OCI-LY7 (cell line): ENCODE data around the gene SH3PXD2A. TPM values are rescaled to one million over a fixed set of nuclear protein-coding genes. Genes with fewer than 3 reads are reported as not detected.

ENCODE experiments used
- BruUV-seq: library from RNA; stranded (reverse); fragments of 400-500 nt; replicated peaks from 2 replicates; lab custom pipeline; 2021; lab: Mats Ljungman, UMichigan
- CTCF ChIA-PET: fragments of 300-600 bp; sonication (Branson Sonifier 250); formaldehyde crosslinking; loops from one replicate; lab custom pipeline; 2022; ENCODE audit warnings: antibody characterized with exemption; ENCODE audit not compliant: unreplicated experiment; lab: Charles Lee
- POLR2A ChIA-PET: fragments of 300-600 bp; sonication (Branson Sonifier 250); formaldehyde crosslinking; loops from one replicate; lab custom pipeline; 2022; ENCODE audit warnings: antibody characterized with exemption; lab: Charles Lee
- DNase-seq: peaks from one replicate; pipeline ENCODE4 v3.0.0-alpha.2; 2015; ENCODE audit warnings: low spot score
- H2AFZ ChIP-seq: fragments of 200-600 bp; sonication (generic), shearing (Covaris generic); 2 replicates; pipeline ENCODE4 v1.6.1; 2014; ENCODE audit warnings: mild to moderate bottlenecking, antibody characterized with exemption, low read length, moderate library complexity
- H3K27ac ChIP-seq: fragments of 200-600 bp; sonication (generic); 2 replicates; pipeline ENCODE4 v1.5.1; 2014; ENCODE audit warnings: mixed run types, low read depth, mild to moderate bottlenecking, moderate library complexity, low read length, inconsistent platforms; ENCODE audit not compliant: poor library complexity, severe bottlenecking
- H3K36me3 ChIP-seq: fragments of 200-600 bp; sonication (generic); 2 replicates; pipeline ENCODE4 v1.6.1; 2014; ENCODE audit warnings: mild to moderate bottlenecking, antibody characterized with exemption, low read length, moderate library complexity, mixed read lengths; ENCODE audit not compliant: insufficient read depth
- H3K4me1 ChIP-seq: fragments of 200-600 bp; sonication (generic); 2 replicates; pipeline ENCODE4 v1.5.1; 2014; ENCODE audit warnings: mild to moderate bottlenecking, low read length; ENCODE audit not compliant: insufficient read depth, poor library complexity, severe bottlenecking
- H3K4me2 ChIP-seq: fragments of 200-600 bp; sonication (generic); 2 replicates; pipeline ENCODE4 v1.6.1; 2014; ENCODE audit warnings: mild to moderate bottlenecking, low read length
- H3K4me3 ChIP-seq: fragments of 200-600 bp; sonication (generic); 2 replicates; pipeline ENCODE4 v1.5.1; 2014; ENCODE audit warnings: mild to moderate bottlenecking, low read depth, low read length; ENCODE audit not compliant: poor library complexity, severe bottlenecking
- H3K79me2 ChIP-seq: fragments of 200-600 bp; sonication (generic); 2 replicates; pipeline ENCODE4 v1.6.1; 2016; ENCODE audit warnings: low read depth, mild to moderate bottlenecking, low read length, moderate library complexity, mixed read lengths; ENCODE audit not compliant: insufficient read depth
- H3K9me2 ChIP-seq: fragments of 200-600 bp; sonication (generic); 2 replicates; pipeline ENCODE4 v1.6.1; 2016; ENCODE audit warnings: mild to moderate bottlenecking, low read length, mixed read lengths; ENCODE audit not compliant: insufficient read depth
- H3K9me3 ChIP-seq: fragments of 200-600 bp; sonication (generic); 2 replicates; pipeline ENCODE4 v1.6.1; 2014; ENCODE audit warnings: mild to moderate bottlenecking, mixed run types, low read length, mixed read lengths
- H4K20me1 ChIP-seq: fragments of 200-600 bp; sonication (generic); 2 replicates; pipeline ENCODE4 v1.6.1; 2014; ENCODE audit warnings: mild to moderate bottlenecking, antibody characterized with exemption, low read length, moderate library complexity, mixed read lengths; ENCODE audit not compliant: insufficient read depth
- EZH2phosphoT487 ChIP-seq: fragments of 200-600 bp; sonication (generic); IDR thresholded peaks from 2 replicates; pipeline ENCODE4 v1.6.1; 2018; ENCODE audit warnings: low read depth, borderline replicate concordance, mild to moderate bottlenecking, mixed run types, antibody characterized with exemption, low read length, moderate library complexity, mixed read lengths
- intact Hi-C: fragments of 100-400 bp; cut with micrococcal nuclease; formaldehyde crosslinking; loops from one replicate; pipeline ENCODE4 v1.10.0; 2022; ENCODE audit not compliant: unreplicated experiment
- total RNA-seq, 2 experiments: library from RNA; depleted of rRNA in 1 of 2; stranded (reverse); fragments of >200 nt in 1 of 2; shearing (Covaris generic) in 1 of 2; gene quantifications; 2 replicates each; pipeline ENCODE4 v1.2.3, GENCODE V29; 2014 to 2022
- TF ChIP-seq, protein P1 (sequence below): fragments of 200-600 bp; sonication (generic); conservative IDR thresholded peaks from 2 replicates; pipeline ENCODE4 v1.5.1; 2014; ENCODE audit warnings: mild to moderate bottlenecking, antibody characterized with exemption, low read length, moderate library complexity, mixed read lengths

Gene SH3PXD2A
- total RNA-seq, 2 experiments from 2014 or later: 0.85 to 5.9 TPM

DNA sequence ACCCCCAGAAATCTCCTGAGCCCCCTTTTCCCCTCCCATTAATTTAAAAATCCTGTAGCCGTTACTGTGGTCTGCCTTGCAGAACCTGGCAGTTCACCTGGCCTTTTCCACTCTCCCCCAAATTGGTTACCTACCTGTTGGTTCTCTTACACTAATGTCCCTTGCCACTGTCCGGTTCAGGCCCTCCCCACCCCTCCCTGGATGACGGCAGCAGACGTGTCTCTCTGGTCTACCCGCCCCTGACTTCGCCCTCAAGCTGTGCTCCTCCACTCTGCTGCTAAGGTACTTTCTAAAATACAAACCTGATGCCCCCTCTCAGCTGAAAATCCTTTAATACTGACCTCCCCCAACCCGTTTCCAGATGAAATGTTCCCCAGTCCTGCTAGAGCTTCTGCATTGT lies 15.6 kb upstream of the SH3PXD2A start:
- Histone ChIP-seq H2AFZ (no peak overlapping the region), H4K20me1 (no peaks in the 10 kb centered on the region), H3K9me2 (no peaks in the 10 kb centered on the region), H3K79me2 (no peaks in the 10 kb centered on the region), H3K27ac (no peak overlapping the region), H3K9me3 (peaks cover 1% of the 10 kb centered on the region; the same call in 1 of the 2 replicates), H3K4me3 (no peak overlapping the region), H3K36me3 (no peaks in the 10 kb centered on the region), H3K4me2 (no peak overlapping the region), H3K4me1 (no peaks in the 10 kb centered on the region)
- no peak for DNase-seq
- intact Hi-C loops: no loop called here
- TF ChIP-seq EZH2phosphoT487: no peak
- TF ChIP-seq, protein P1, sequence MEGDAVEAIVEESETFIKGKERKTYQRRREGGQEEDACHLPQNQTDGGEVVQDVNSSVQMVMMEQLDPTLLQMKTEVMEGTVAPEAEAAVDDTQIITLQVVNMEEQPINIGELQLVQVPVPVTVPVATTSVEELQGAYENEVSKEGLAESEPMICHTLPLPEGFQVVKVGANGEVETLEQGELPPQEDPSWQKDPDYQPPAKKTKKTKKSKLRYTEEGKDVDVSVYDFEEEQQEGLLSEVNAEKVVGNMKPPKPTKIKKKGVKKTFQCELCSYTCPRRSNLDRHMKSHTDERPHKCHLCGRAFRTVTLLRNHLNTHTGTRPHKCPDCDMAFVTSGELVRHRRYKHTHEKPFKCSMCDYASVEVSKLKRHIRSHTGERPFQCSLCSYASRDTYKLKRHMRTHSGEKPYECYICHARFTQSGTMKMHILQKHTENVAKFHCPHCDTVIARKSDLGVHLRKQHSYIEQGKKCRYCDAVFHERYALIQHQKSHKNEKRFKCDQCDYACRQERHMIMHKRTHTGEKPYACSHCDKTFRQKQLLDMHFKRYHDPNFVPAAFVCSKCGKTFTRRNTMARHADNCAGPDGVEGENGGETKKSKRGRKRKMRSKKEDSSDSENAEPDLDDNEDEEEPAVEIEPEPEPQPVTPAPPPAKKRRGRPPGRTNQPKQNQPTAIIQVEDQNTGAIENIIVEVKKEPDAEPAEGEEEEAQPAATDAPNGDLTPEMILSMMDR: no peak
- ChIA-PET CTCF (no interaction called here), POLR2A (interaction anchor here (0.5 kb wide), 1 partner anchor 76 kb away, joined by 3 read pairs; no protein-coding TSS in a partner anchor)
- no TSS peak for BruUV-seq

GRCh38 chr10:103870516-103870915 lies 15.1 kb upstream of the SH3PXD2A start:
- H3K36me3 ChIP-seq: no peaks in the 10 kb centered on the region

GRCh38 chr10:103869336-103869735 lies 14.0 kb upstream of the SH3PXD2A start:
- Histone ChIP-seq H3K36me3 (no peaks in the 10 kb centered on the region), H2AFZ (no peak overlapping the region), H3K4me2 (no peak overlapping the region), H3K4me1 (no peaks in the 10 kb centered on the region), H3K79me2 (no peaks in the 10 kb centered on the region), H3K9me3 (peaks cover 15% of the 10 kb centered on the region; the same call in 1 of the 2 replicates), H3K9me2 (no peaks in the 10 kb centered on the region), H3K4me3 (no peak overlapping the region), H3K27ac (no peak overlapping the region), H4K20me1 (no peaks in the 10 kb centered on the region)
- CTCF ChIA-PET: no interaction called here
- BruUV-seq: no TSS peak
- no peak for DNase-seq
- intact Hi-C loops: no loop called here
- POLR2A ChIA-PET: interaction anchor here (0.6 to 0.7 kb wide), 2 partner anchors 45 to 147 kb away, joined by 3 read pairs; no protein-coding TSS in a partner anchor
- TF ChIP-seq, protein P1: no peak
- no peak for TF ChIP-seq EZH2phosphoT487

More at GRCh38 chr10:103870516-103870915, 15.1 kb upstream of the SH3PXD2A start:
- Histone ChIP-seq H3K4me3 (no peak overlapping the region), H3K4me1 (no peaks in the 10 kb centered on the region), H2AFZ (no peak overlapping the region), H3K4me2 (no peak overlapping the region), H3K9me2 (no peaks in the 10 kb centered on the region), H3K27ac (no peak overlapping the region), H3K79me2 (no peaks in the 10 kb centered on the region), H3K9me3 (peaks cover 6% of the 10 kb centered on the region; the same call in 1 of the 2 replicates), H4K20me1 (no peaks in the 10 kb centered on the region)
- ChIA-PET POLR2A (no interaction called here), CTCF (no interaction called here)
- DNase-seq: no peak
- no peak for TF ChIP-seq EZH2phosphoT487
- TF ChIP-seq, protein P1: no peak
- intact Hi-C loops: no loop called here
- no TSS peak for BruUV-seq
